Measurements from ENCODE around the gene GRK2.
A peak's percentile ranks its signal among the peaks of the same experiment; 100 is the strongest.
"Not testable (repeated sequence)": the region's sequence is repeated elsewhere in the genome, so short reads cannot be mapped to it uniquely, and the experiment has no call there.

GRK2 gene

GRCh38 chr11:67256477-67257135 lies 9.7 kb upstream of the GRK2 start:
- H3K27ac Mint-ChIP-seq, result peak overlapping the region; percentile 87

DNA sequence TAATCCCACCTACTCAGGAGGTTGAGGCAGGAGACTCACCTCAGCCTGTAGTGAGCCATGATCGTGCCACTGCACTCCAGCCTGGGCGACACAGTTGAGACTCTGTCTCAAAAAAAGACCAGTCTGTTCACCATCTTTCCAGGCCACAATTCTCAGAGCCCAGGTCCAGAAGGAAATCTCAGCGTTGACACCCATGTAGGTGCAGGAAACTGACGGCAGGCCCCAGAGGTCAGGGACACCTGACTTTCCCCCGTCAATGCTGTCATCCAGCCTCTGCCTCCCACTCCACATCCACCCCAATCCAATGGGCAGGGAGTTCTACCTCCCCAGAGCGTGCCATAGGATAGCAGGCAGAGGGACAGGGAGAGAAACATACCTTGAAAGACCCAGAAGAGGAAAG lies 5.9 kb upstream of the GRK2 start:
- H3K4me1 Mint-ChIP-seq, result peaks cover 26% of the 10 kb centered on the region
- TF ChIP-seq, protein P1, sequence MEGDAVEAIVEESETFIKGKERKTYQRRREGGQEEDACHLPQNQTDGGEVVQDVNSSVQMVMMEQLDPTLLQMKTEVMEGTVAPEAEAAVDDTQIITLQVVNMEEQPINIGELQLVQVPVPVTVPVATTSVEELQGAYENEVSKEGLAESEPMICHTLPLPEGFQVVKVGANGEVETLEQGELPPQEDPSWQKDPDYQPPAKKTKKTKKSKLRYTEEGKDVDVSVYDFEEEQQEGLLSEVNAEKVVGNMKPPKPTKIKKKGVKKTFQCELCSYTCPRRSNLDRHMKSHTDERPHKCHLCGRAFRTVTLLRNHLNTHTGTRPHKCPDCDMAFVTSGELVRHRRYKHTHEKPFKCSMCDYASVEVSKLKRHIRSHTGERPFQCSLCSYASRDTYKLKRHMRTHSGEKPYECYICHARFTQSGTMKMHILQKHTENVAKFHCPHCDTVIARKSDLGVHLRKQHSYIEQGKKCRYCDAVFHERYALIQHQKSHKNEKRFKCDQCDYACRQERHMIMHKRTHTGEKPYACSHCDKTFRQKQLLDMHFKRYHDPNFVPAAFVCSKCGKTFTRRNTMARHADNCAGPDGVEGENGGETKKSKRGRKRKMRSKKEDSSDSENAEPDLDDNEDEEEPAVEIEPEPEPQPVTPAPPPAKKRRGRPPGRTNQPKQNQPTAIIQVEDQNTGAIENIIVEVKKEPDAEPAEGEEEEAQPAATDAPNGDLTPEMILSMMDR (IDR thresholded peaks at IDR 0.05), result no peak
- DNase-seq, result no peak
- peak overlapping the region; percentile 19 for H3K27ac Mint-ChIP-seq
- no peaks in the 10 kb centered on the region for H3K9me3 Mint-ChIP-seq
- peak overlapping the region; percentile 54 for H3K4me3 Mint-ChIP-seq
- H3K36me3 Mint-ChIP-seq (ENCODE audit: low read depth), result peaks cover 24% of the 10 kb centered on the region
- H3K27me3 Mint-ChIP-seq (ENCODE audit: low read depth, poor library complexity), result peaks cover 13% of the 10 kb centered on the region

More at GRCh38 chr11:67256477-67257135, 9.7 kb upstream of the GRK2 start:
- H3K27me3 Mint-ChIP-seq (ENCODE audit: low read depth, poor library complexity), result peaks cover 3% of the 10 kb centered on the region
- no peaks in the 10 kb centered on the region for H3K9me3 Mint-ChIP-seq
- no peak for DNase-seq
- H3K4me1 Mint-ChIP-seq, result peaks cover 10% of the 10 kb centered on the region
- no peak overlapping the region for H3K4me3 Mint-ChIP-seq
- TF ChIP-seq, protein P1 (IDR thresholded peaks at IDR 0.05), result no peak
- peaks cover 57% of the 10 kb centered on the region for H3K36me3 Mint-ChIP-seq (ENCODE audit: low read depth)

GRCh38 chr11:67260885-67261639 lies 5.2 kb upstream of the GRK2 start:
- Mint-ChIP-seq H3K27me3 (ENCODE audit: low read depth, poor library complexity) (peaks cover 15% of the 10 kb centered on the region), H3K4me3 (peak overlapping the region; percentile 71), H3K4me1 (peaks cover 31% of the 10 kb centered on the region), H3K36me3 (ENCODE audit: low read depth) (peaks cover 18% of the 10 kb centered on the region)
- H3K9me3 Mint-ChIP-seq, H3K27ac Mint-ChIP-seq: not testable (repeated sequence)
- peak; percentile 84 for DNase-seq

DNA sequence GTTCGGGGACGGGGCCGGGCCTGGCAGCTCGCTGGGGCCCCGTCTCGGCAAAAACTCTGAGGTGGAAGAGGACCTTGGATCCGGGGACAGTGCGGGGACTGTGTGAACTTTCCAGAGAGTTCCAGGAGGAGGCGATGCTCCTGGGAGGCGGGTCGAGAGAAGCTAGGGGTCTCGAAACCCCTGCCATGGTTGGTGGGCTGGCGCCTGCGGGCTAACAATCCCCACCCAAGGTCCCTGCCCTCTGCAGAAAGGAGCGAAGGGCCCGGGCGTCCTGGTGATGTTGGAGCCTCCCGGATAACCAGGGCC lies 4.7 kb upstream of the GRK2 start:
- H3K9me3 Mint-ChIP-seq, result no peaks in the 10 kb centered on the region
- H3K4me3 Mint-ChIP-seq, result peak overlapping the region; percentile 53
- no peak for DNase-seq
- H3K27me3 Mint-ChIP-seq (ENCODE audit: low read depth, poor library complexity), result peaks cover 15% of the 10 kb centered on the region
- TF ChIP-seq, protein P1 (IDR thresholded peaks at IDR 0.05), result no peak
- peaks cover 17% of the 10 kb centered on the region for H3K36me3 Mint-ChIP-seq (ENCODE audit: low read depth)
- peaks cover 31% of the 10 kb centered on the region for H3K4me1 Mint-ChIP-seq
- H3K27ac Mint-ChIP-seq, result no peak overlapping the region

DNA sequence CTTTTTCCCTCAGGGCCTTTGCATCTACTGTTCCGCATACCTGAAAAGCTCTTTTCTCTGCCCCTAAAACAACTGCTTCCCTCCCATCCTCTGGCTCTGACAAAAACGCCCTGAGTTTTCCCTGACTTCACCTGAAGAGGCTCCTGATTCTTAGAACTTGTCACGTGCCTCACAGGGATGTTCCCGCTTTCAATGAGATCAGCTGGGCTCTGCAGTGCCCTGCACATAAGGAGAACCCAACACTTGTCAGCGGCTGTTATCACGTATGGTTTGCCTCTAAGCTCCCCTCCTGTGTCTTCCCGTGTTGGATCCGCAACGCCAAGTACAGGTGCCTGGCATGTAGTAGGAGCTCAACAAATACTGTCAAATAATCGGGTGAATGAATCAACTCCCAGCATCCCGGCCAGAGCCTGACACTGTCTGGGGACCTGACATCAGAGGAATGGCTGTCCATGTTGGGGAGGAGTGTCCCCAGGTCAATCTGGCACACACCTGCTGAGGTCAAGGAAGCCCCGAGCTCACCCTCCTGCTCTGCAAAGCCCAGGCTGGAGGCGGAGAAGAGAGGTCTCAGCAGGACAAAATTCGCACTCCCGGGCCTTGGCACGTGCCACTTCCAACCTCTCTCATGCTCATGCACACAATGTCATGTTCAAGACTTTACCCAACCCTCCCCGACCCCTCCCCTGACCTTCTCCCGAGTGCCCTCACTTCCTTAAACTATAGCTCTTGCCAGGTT lies 4.2 kb upstream of the GRK2 start:
- H3K27me3 Mint-ChIP-seq (ENCODE audit: low read depth, poor library complexity), result peaks cover 15% of the 10 kb centered on the region
- TF ChIP-seq, protein P1 (IDR thresholded peaks at IDR 0.05), result no peak
- H3K9me3 Mint-ChIP-seq, result no peaks in the 10 kb centered on the region
- peaks cover 32% of the 10 kb centered on the region for H3K4me1 Mint-ChIP-seq
- H3K36me3 Mint-ChIP-seq (ENCODE audit: low read depth), result peaks cover 12% of the 10 kb centered on the region
- peak overlapping the region; percentile 67 for H3K4me3 Mint-ChIP-seq
- no peak for DNase-seq
- H3K27ac Mint-ChIP-seq, result no peak overlapping the region
